Transverse colon (tissue), 4 donors: Measurements from ENCODE around the gene ARNT2.

ENCODE experiments used
- CTCF ChIP-seq, 5 experiments: fragments of 200-600 bp in 3 of 5; fragments of 450-650 bp in 2 of 5; sonication (generic) in 3 of 5; IDR thresholded peaks; 1 replicate in 2 of 5; 2 replicates in 3 of 5; pipeline ENCODE4 v1.5.1; 2016 to 2017; ENCODE audit warnings: antibody characterized with exemption in 5 of 5, inconsistent platforms in 3 of 5, mild to moderate bottlenecking in 2 of 5, moderate library complexity in 1 of 5
- POLR2A ChIP-seq: fragments of 450-650 bp; IDR thresholded peaks from one replicate; pipeline ENCODE4 v1.6.1; 2016; ENCODE audit warnings: antibody characterized with exemption, mild to moderate bottlenecking, moderate library complexity
- POLR2AphosphoS5 ChIP-seq, 3 donors: sonication (generic); formaldehyde crosslinking; IDR thresholded peaks; one replicate each; pipeline ENCODE4 v1.6.1; 2016; ENCODE audit warnings: antibody characterized with exemption in 3 of 3

- no peak for TF ChIP-seq POLR2A
- TF ChIP-seq CTCF (IDR thresholded peaks at IDR 0.05) = no peak
- no peak for TF ChIP-seq POLR2AphosphoS5 (IDR thresholded peaks at IDR 0.05)
These were observed 61.4 kb downstream of the ARNT2 start for GRCh38 chr15:80465626-80466005.
